Activated naive CD8-positive, alpha-beta T cell treated with anti-CD3 and anti-CD28 coated beads, Interleukin-2, amount 10 ng/mL, durations not matched to agents 7 days and 5 days (primary cell): ENCODE results near the gene BCO2. TPM values are rescaled to one million over a fixed set of nuclear protein-coding genes. Genes with fewer than 3 reads are reported as not detected.
A peak's percentile ranks its signal among the peaks of the same experiment; 100 is the strongest.

Experiments used
- ATAC-seq: fragments of 150-1000 bp; cut with Tn5 transposase; one replicate; pipeline ENCODE4 v1.10.0; 2021; ENCODE audit warnings: low read depth, moderate library complexity
- POLR2A ChIA-PET: fragments of 350-600 bp; sonication (Branson Sonifier 250); formaldehyde crosslinking; loops from one replicate; lab custom pipeline; 2021; ENCODE audit warnings: antibody characterized with exemption; lab: Charles Lee
- DNase-seq: peaks from one replicate; pipeline ENCODE4 v3.0.0; 2021
- H3K27ac Mint-ChIP-seq: one replicate; pipeline ENCODE4 v1.8.0; 2022; ENCODE audit warnings: mild to moderate bottlenecking, mixed read lengths
- H3K27me3 Mint-ChIP-seq: one replicate; pipeline ENCODE4 v1.8.0; 2022; ENCODE audit warnings: mild to moderate bottlenecking, moderate library complexity, mixed read lengths
- H3K36me3 Mint-ChIP-seq: one replicate; pipeline ENCODE4 v1.8.0; 2021; ENCODE audit warnings: mild to moderate bottlenecking, mixed read lengths
- H3K4me1 Mint-ChIP-seq: one replicate; pipeline ENCODE4 v1.8.0; 2021; ENCODE audit warnings: mixed read lengths
- H3K4me3 Mint-ChIP-seq: one replicate; pipeline ENCODE4 v1.8.0; 2022; ENCODE audit warnings: mild to moderate bottlenecking, moderate library complexity, mixed read lengths
- H3K9me3 Mint-ChIP-seq: one replicate; pipeline ENCODE4 v1.8.0; 2021; ENCODE audit warnings: mixed read lengths
- total RNA-seq, 2 experiments: library from RNA; stranded (reverse); gene quantifications; one replicate each; pipeline ENCODE4 v1.2.3, GENCODE V29; 2021

Gene BCO2
- total RNA-seq, 2 experiments from 2014 or later: 1.5 to 2.4 TPM

DNA sequence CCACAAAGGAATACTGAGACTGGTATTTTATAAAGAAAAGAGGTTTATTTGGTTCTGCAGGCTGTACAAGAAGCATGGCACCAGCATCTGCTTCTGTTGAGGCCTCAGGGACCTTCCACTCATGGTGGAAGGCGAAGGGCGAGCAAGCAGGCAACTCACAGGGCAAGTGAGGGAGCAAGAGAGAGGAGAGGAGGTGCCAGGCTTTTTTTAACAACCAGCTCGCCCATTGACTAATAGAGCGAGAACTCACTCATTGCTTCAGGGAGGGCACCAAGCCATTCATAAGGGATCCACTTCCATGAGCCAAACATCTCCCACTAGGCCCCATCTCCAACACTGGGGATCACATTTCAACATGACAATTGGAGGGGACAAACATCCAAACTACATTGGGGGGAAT lies 52.2 kb downstream of the BCO2 start:
- no peaks in the 10 kb centered on the region for H3K27me3 Mint-ChIP-seq
- H3K4me1 Mint-ChIP-seq: peaks cover 16% of the 10 kb centered on the region
- H3K27ac Mint-ChIP-seq: peak overlapping the region; percentile 82
- H3K4me3 Mint-ChIP-seq: peak overlapping the region; percentile 86
- peaks cover 12% of the 10 kb centered on the region for H3K36me3 Mint-ChIP-seq
- no peaks in the 10 kb centered on the region for H3K9me3 Mint-ChIP-seq
- DNase-seq (no peak), ATAC-seq (no peak)
- POLR2A ChIA-PET: interaction anchor here (0.7 to 1.4 kb wide), 4 partner anchors 10 to 1117 kb away, joined by 3 to 5 read pairs (median 3); no protein-coding TSS in a partner anchor

DNA sequence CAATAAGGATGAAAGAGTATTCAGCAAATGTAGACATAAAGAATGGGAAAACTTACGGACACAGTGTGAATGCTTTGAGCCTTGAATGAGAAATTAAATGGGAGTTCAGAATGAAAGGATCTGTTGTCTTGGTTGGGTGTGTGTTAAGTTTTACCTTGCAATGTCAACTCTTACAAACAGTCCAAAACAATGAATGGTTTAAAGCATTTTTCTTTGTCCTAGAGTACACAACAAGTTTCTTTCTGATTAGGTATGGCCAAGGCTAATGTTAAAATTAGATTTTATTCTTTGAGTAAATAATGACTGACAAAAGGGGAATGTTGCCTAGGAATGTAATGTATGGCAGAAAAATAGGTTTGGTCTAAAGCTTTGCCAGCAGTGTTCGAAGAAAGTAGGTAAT lies 53.4 kb downstream of the BCO2 start:
- ATAC-seq (no peak), DNase-seq (no peak)
- H3K36me3 Mint-ChIP-seq: peaks cover 12% of the 10 kb centered on the region
- no peak overlapping the region for H3K4me3 Mint-ChIP-seq
- POLR2A ChIA-PET: no interaction called here
- no peaks in the 10 kb centered on the region for H3K27me3 Mint-ChIP-seq
- no peak overlapping the region for H3K27ac Mint-ChIP-seq
- peaks cover 15% of the 10 kb centered on the region for H3K4me1 Mint-ChIP-seq
- H3K9me3 Mint-ChIP-seq: no peaks in the 10 kb centered on the region

DNA sequence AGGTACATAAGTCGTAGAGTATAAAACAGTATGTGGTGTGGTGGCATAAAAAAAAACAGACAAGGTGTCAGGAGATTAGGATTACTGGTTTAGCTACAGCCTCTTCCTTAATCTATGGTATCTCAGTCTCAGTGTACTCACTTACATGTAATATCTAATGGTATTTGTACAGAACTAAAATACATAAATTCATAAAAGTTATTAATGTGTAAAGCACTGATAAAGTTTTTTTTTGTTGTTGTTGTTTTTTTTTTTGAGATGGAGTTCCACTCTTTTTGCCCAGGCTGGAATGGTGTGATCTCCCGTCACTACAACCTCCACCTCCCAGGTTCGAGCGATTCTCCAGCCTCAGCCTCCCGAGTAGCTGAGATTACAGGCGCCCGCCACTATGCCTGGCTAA lies 53.8 kb downstream of the BCO2 start:
- Mint-ChIP-seq H3K27me3 (no peaks in the 10 kb centered on the region), H3K9me3 (no peaks in the 10 kb centered on the region), H3K4me3 (no peak overlapping the region), H3K36me3 (peaks cover 12% of the 10 kb centered on the region), H3K4me1 (peaks cover 15% of the 10 kb centered on the region), H3K27ac (no peak overlapping the region)
- ATAC-seq: no peak
- no peak for DNase-seq
- POLR2A ChIA-PET: no interaction called here

DNA sequence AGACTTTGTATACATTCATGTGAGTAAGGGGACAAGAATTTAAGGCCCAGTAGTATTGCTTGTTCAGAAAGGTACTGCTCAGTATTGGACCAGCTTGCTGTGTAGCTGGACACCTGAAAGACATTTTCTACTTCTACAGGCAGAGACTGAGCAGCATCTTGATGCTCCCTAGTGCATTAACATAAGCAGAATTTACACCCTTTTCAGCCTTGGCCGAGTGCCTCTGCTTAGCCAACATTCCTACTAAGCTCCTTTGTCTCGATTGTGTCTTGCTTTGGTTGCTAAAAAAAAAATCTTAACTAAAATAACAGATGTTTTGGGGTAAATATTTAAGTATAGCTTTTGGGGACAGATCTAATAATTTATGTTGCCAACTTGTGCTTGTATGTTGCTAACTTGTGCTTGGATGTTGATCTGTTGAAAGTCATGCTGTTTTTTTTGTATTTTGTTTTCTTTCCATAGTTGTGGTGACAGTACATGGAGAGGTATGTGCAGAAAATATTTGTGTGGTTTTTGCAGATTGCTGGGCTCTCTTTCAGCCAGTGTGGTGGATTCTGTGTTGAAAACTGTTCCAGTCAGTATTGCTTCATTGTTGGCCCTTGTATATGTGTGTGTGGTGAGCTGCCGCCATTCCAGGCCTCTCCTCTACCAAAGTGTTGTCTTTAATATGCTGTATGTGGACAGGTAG lies 54.6 kb downstream of the BCO2 start:
- H3K4me3 Mint-ChIP-seq: no peak overlapping the region
- no peak for DNase-seq
- no peaks in the 10 kb centered on the region for H3K9me3 Mint-ChIP-seq
- H3K27me3 Mint-ChIP-seq: no peaks in the 10 kb centered on the region
- H3K36me3 Mint-ChIP-seq: peaks cover 12% of the 10 kb centered on the region
- no peak for ATAC-seq
- POLR2A ChIA-PET: no interaction called here
- H3K27ac Mint-ChIP-seq: no peak overlapping the region
- H3K4me1 Mint-ChIP-seq: peaks cover 15% of the 10 kb centered on the region

DNA sequence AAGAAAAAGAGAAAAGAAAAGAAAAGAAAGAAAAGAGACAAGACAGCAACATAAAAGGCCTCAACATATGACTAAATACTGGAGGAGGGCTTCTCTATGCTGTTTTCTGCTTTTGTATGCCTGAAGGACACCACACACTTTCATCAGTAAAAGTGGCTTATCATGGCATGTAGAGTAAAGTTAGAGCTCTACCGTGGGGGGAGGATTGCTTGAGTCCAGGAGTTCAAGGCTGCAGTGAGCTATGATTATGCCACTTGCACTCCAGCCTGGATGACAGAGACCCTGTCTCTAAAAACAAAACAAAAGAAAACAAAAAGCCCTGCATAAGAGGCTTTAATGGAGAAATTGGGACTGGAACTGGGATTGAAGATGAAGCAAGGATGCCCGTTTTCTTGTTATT lies 56.6 kb downstream of the BCO2 start:
- Mint-ChIP-seq H3K36me3 (peaks cover 12% of the 10 kb centered on the region), H3K27me3 (no peaks in the 10 kb centered on the region), H3K27ac (no peak overlapping the region), H3K9me3 (no peaks in the 10 kb centered on the region), H3K4me1 (peaks cover 13% of the 10 kb centered on the region), H3K4me3 (no peak overlapping the region)
- DNase-seq (no peak), ATAC-seq (no peak)
- POLR2A ChIA-PET: no interaction called here

DNA sequence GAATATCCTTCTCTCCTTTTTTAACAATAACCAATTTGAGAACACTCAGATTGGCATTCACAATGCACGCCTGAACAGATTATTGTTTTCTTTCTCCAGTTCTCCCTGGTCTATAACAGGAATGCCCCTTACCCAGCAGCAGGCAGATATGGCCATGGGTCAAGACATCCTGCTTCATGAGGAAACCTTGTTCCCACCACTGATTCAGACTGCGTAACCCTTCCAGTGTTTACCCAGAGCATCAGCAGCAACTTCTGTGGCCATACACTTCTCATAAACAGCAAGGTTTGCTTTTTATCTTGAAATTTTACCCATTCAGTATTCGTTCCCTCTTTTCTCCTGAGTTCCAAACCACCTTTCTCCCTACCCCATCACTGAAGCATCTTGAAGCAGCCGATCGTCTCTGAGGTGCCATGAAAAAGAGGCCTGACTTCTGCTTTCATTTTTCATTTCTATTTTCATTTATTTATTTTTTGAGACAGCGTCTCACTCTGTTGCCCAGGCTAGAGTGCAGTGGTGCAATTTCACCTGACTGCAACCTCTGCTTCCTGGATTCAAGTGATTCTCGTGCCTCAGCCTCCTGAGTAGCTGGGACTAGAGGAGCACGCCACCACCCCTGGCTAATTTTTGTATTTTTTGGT lies 60.6 kb downstream of the BCO2 start:
- H3K4me1 Mint-ChIP-seq: no peaks in the 10 kb centered on the region
- peaks cover 18% of the 10 kb centered on the region for H3K36me3 Mint-ChIP-seq
- DNase-seq: no peak
- H3K4me3 Mint-ChIP-seq: no peak overlapping the region
- no peak overlapping the region for H3K27ac Mint-ChIP-seq
- no peaks in the 10 kb centered on the region for H3K27me3 Mint-ChIP-seq
- H3K9me3 Mint-ChIP-seq: no peaks in the 10 kb centered on the region
- ATAC-seq: no peak
- POLR2A ChIA-PET: no interaction called here

DNA sequence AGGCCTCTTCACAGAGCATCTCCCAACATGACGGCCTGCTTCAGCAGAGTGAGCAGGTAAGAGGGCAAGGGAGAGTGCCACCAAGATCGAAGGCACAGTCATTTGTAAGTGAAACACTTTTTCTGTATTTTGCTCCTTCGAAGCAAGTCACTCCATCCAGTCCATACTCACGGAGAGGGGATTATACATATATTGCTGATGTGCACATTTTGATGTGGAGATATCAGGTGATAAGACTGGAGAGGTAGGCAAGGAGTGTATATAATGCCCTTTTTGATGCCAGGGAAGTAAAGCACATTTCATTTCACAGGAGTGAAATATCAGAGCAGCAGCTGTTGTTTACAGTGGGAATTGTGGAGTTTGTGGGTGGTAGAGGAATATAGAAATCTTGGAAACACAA lies 62.1 kb downstream of the BCO2 start:
- Mint-ChIP-seq H3K36me3 (peaks cover 16% of the 10 kb centered on the region), H3K4me3 (no peak overlapping the region), H3K27ac (no peak overlapping the region), H3K4me1 (no peaks in the 10 kb centered on the region), H3K27me3 (no peaks in the 10 kb centered on the region), H3K9me3 (no peaks in the 10 kb centered on the region)
- POLR2A ChIA-PET: no interaction called here
- DNase-seq (no peak), ATAC-seq (no peak)

DNA sequence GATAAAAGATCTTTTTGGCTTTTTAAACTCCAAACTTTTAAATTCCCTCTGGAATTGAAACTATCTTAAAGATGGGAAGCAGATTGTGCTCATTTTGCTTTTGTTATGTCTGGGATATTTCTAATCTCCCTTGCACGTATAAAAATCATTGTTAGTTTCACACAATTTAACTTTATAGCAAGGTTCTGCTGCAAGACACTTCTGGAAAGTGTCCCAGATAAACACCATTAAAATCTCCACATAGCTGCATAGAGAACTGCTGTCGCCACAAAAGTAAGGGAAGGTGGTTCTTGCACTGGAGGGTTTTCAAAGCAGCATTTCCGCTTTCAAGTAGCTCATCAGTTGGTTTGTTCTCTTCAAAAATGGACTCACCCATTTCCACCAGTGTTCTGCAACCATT lies 62.7 kb downstream of the BCO2 start:
- Mint-ChIP-seq H3K27me3 (no peaks in the 10 kb centered on the region), H3K9me3 (no peaks in the 10 kb centered on the region), H3K4me1 (no peaks in the 10 kb centered on the region), H3K36me3 (peaks cover 21% of the 10 kb centered on the region), H3K27ac (no peak overlapping the region), H3K4me3 (no peak overlapping the region)
- DNase-seq (no peak), ATAC-seq (no peak)
- POLR2A ChIA-PET: no interaction called here

DNA sequence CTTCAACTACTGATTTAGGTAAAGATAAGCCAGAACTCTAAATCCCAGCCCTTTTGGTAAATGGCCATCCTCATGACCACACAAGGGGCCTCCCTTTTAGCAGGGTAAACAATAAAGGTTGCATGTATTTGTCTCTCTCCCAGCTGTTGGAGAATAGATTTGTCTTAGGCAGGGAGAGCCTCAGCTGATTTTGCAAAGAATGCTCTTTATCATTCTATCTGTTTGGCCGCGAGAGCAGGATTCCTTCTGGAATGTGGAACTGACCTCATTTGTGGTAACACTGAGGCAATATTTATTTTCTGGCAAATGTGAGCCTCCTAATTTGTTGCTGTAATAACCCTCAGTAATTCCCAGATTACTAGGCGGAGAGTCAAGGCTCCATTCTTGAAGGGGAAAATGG lies 66.2 kb downstream of the BCO2 start:
- ATAC-seq: no peak
- POLR2A ChIA-PET: interaction anchor here (0.7 kb wide), 1 partner anchor 15 kb away, joined by 4 read pairs; the partner anchor contains the start of gene PTS
- no peaks in the 10 kb centered on the region for H3K9me3 Mint-ChIP-seq
- no peak overlapping the region for H3K27ac Mint-ChIP-seq
- H3K4me1 Mint-ChIP-seq: no peaks in the 10 kb centered on the region
- H3K36me3 Mint-ChIP-seq: peaks cover 28% of the 10 kb centered on the region
- DNase-seq: no peak
- no peaks in the 10 kb centered on the region for H3K27me3 Mint-ChIP-seq
- H3K4me3 Mint-ChIP-seq: no peak overlapping the region

DNA sequence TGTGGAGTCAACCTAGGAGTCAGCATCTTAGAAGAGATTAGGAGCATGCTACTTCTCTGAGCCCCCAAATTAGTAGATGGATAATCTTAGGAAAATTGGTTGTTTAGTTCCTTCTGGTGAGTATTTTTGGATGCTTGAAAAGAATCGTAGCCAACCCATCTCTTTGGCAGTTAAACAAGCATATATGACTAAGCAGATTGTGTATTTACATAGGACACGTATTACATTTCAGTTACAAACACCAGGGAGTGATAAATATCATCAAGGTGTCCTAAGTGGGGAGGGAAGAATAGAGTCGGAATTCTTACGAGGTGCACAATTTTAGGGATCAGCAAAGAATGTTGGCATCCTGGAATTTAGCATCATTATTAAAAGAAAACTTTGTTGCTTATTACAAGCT lies 71.9 kb downstream of the BCO2 start:
- POLR2A ChIA-PET: no interaction called here
- H3K4me3 Mint-ChIP-seq: no peak overlapping the region
- ATAC-seq: no peak
- no peaks in the 10 kb centered on the region for H3K9me3 Mint-ChIP-seq
- H3K4me1 Mint-ChIP-seq: no peaks in the 10 kb centered on the region
- H3K36me3 Mint-ChIP-seq: peaks cover 13% of the 10 kb centered on the region
- no peaks in the 10 kb centered on the region for H3K27me3 Mint-ChIP-seq
- DNase-seq: no peak
- no peak overlapping the region for H3K27ac Mint-ChIP-seq

DNA sequence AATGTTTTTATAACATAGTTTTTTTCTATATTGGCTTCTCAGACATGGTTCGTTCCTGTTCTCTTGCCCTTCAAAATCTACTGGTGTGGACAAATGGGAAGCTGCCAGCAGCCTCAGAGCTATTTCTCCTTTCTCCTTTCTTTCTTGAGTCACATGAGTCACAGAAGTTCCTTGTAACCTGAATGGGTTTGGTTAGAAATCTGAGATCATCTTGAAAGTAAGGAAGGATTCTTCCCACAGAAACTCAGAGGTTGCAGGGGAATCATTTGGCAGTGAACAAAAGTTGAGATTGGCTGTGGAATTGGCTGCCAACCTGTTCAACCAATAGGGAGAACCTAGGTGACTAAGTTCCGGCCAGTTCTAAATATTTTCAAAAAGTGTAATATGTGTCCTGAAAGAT lies 72.9 kb downstream of the BCO2 start:
- Mint-ChIP-seq H3K4me3 (no peak overlapping the region), H3K27ac (no peak overlapping the region), H3K36me3 (peaks cover 7% of the 10 kb centered on the region), H3K9me3 (no peaks in the 10 kb centered on the region), H3K4me1 (no peaks in the 10 kb centered on the region), H3K27me3 (no peaks in the 10 kb centered on the region)
- POLR2A ChIA-PET: no interaction called here
- no peak for ATAC-seq
- DNase-seq: no peak

DNA sequence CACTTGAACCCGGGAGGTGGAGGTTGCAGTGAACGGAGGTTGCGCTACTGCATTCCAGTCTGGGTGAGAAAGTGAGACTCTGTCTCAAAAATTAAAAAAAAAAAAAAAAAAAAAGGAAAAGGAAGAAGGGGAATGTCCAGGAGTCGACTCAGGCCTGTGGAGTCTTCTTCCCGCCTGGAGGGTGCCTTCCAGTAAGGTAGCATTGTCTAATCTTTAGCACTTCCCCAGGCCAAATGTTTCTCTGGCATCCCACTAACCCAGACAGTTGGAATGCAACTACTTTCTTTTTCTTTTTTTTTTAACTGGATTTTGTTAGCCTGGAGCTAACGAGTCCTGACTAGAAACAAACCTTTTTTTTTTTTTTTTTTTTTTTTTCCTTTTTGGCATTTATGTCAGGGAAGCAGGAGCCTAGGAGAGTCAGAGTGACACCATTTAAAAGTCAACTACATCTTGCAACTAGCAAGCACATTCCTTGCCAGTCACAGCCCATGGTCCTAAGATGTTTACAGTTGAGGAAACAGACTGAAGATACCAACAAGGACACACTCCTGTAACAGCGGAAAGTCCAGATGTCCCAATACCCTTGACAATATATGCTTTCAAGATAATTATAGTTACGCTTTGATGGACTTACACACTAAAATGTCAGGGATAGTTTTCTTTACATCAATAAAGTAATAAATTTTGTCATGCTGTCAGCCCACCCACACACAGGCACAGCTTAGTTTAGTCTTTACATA lies 74.7 kb downstream of the BCO2 start:
- Mint-ChIP-seq H3K4me1 (no peaks in the 10 kb centered on the region), H3K27ac (no peak overlapping the region), H3K27me3 (no peaks in the 10 kb centered on the region), H3K9me3 (no peaks in the 10 kb centered on the region), H3K36me3 (no peaks in the 10 kb centered on the region), H3K4me3 (no peak overlapping the region)
- ATAC-seq (no peak), DNase-seq (no peak)
- POLR2A ChIA-PET: no interaction called here

DNA sequence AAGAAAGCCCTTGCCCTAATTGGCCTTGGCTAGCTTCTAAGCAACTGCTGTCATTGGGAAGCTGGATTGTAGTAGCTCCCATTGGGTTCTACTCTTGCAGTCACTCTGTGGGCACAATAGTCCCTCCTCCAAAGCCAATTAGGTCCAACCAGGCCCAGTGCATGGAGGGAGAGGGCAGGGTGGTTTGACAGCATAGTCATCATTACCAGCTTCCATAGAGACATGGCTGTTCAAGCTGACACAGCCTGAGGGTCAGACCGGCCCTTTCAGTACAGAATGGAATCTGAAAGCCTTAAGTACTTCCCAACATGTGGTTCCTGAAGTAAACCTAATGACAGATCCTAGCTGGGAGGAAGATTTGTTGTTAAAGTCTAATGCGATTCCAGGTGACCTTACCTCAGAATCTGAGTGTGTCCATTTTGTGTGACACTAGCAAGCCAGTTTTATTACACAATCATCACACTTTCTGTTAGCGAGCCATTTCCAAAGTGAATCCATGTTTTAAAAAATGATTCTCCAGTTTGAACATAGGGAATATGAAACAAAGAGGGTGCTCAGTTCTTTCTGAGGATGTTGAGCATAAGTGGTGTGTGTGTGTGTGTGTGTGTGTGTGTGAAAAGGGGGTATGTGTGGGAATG lies 78.4 kb downstream of the BCO2 start:
- no peaks in the 10 kb centered on the region for H3K9me3 Mint-ChIP-seq
- POLR2A ChIA-PET: no interaction called here

More for the DNA sequence above, 78.4 kb downstream of the BCO2 start:
- ATAC-seq (no peak), DNase-seq (no peak)
- Mint-ChIP-seq H3K27ac (no peak overlapping the region), H3K27me3 (peaks cover 3% of the 10 kb centered on the region), H3K4me3 (no peak overlapping the region), H3K36me3 (no peaks in the 10 kb centered on the region), H3K4me1 (no peaks in the 10 kb centered on the region)
